Measurements from ENCODE around the gene ATXN7L3.
"Not testable (repeated sequence)": the region's sequence is repeated elsewhere in the genome, so short reads cannot be mapped to it uniquely, and the experiment has no call there.

DNA sequence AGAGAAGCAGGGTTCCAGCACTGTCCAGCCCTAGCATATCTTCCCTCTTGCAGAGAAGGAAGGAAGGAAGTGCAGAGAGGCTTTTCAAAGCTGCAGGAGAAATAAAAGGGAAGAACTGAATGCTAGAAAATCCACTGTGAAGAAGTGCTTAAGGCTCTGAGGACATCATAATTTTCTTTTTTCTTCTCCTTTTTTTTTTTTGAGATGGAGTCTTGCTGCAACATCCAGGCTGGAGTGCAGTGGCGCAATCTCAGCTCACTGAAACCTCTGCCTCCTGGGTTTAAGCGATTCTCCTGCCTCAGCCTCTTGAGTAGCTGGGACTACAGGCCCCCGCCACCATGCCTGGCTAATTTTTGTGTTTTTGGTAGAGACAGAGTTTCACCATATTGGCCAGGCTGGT lies 50.6 kb downstream of the ATXN7L3 start:
- TF ChIP-seq, protein P1, sequence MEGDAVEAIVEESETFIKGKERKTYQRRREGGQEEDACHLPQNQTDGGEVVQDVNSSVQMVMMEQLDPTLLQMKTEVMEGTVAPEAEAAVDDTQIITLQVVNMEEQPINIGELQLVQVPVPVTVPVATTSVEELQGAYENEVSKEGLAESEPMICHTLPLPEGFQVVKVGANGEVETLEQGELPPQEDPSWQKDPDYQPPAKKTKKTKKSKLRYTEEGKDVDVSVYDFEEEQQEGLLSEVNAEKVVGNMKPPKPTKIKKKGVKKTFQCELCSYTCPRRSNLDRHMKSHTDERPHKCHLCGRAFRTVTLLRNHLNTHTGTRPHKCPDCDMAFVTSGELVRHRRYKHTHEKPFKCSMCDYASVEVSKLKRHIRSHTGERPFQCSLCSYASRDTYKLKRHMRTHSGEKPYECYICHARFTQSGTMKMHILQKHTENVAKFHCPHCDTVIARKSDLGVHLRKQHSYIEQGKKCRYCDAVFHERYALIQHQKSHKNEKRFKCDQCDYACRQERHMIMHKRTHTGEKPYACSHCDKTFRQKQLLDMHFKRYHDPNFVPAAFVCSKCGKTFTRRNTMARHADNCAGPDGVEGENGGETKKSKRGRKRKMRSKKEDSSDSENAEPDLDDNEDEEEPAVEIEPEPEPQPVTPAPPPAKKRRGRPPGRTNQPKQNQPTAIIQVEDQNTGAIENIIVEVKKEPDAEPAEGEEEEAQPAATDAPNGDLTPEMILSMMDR (IDR thresholded peaks at IDR 0.05; ENCODE audit: low read length), result not testable (repeated sequence)
- not testable (repeated sequence) for TF ChIP-seq EZH2 (optimal IDR thresholded peaks at IDR 0.05; ENCODE audit: low read depth, low read length)

Data from MM.1S (cell line).